Measurements from ENCODE around the gene PRKG1.

PRKG1 gene

DNA sequence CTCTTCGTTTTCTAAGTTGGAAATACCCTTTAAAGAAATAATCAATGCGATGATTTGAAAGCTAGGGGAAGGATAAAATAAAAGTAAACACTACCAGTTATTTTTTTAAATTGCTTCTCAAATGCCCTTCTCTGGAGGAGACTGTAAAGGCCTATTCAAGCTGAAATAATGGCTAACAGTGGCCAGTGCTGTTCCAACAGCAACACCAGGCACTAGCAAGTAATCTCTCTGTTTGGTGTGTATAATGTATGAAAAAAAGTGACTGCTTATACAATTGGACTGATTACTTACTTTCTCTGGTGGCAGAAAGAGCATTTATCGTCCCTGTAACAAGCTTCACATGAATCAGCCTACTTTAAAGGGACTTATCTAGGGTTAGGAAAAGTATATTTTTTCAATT is 522.4 kb downstream of the PRKG1 start:
- in situ Hi-C loops (cut with MboI; ENCODE audit: low pct_unique_long_range_greater_than_20kb, low sequenced_read_pairs, unreplicated experiment) = no loop called here
- TF ChIP-seq, protein P1, sequence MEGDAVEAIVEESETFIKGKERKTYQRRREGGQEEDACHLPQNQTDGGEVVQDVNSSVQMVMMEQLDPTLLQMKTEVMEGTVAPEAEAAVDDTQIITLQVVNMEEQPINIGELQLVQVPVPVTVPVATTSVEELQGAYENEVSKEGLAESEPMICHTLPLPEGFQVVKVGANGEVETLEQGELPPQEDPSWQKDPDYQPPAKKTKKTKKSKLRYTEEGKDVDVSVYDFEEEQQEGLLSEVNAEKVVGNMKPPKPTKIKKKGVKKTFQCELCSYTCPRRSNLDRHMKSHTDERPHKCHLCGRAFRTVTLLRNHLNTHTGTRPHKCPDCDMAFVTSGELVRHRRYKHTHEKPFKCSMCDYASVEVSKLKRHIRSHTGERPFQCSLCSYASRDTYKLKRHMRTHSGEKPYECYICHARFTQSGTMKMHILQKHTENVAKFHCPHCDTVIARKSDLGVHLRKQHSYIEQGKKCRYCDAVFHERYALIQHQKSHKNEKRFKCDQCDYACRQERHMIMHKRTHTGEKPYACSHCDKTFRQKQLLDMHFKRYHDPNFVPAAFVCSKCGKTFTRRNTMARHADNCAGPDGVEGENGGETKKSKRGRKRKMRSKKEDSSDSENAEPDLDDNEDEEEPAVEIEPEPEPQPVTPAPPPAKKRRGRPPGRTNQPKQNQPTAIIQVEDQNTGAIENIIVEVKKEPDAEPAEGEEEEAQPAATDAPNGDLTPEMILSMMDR (IDR thresholded peaks at IDR 0.05; ENCODE audit: extremely low read depth, insufficient read depth, missing control alignments) = no peak
- no peak for DNase-seq (ENCODE audit: low spot score)

DNA sequence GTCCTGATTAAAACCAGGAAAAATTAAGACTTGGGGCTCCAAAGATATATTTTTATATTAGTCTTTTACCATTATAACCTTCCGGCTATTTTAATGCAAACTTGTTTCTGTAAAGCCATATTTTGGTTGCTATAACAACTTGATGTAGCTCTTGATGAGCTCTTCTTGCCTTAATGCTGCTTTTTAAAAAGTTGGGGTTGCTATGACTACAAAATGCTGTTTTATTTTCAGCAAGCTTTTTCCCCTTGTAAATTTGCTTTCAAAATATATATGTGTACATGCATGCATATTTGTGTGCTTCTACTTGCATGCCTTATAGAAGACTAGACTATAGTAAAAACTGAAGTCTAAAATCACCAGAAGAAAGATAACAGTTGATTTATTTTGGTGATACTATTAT is 525.4 kb downstream of the PRKG1 start:
- in situ Hi-C loops (cut with MboI; ENCODE audit: low pct_unique_long_range_greater_than_20kb, low sequenced_read_pairs, unreplicated experiment) = no loop called here
- TF ChIP-seq, protein P1 (IDR thresholded peaks at IDR 0.05; ENCODE audit: extremely low read depth, insufficient read depth, missing control alignments) = no peak
- DNase-seq (ENCODE audit: low spot score) = no peak

DNA sequence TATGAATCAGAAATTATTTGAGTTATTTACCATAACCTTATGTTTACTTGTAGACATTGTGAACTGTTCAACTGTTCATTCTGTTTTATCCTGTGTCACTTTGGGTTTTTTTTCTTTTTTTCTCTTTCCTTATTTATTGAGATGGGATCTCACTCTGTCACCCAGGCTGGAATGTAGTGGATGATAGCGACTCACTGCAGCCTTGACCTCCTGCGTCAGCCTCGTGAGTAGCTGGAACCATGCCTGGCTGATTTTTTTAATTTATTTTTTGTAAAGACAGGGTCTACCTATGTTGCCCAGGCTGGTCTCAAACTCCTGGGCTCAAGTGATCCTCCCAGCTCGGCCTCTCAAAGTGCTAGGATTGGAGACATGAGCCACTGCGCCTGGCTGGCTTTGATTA is 528.0 kb downstream of the PRKG1 start:
- no peak for DNase-seq (ENCODE audit: low spot score)
- TF ChIP-seq, protein P1 (IDR thresholded peaks at IDR 0.05; ENCODE audit: extremely low read depth, insufficient read depth, missing control alignments) = no peak
- in situ Hi-C loops (cut with MboI; ENCODE audit: low pct_unique_long_range_greater_than_20kb, low sequenced_read_pairs, unreplicated experiment) = no loop called here

GRCh38 chr10:51604579-51604978 is 530.3 kb downstream of the PRKG1 start:
- TF ChIP-seq, protein P1 (IDR thresholded peaks at IDR 0.05; ENCODE audit: extremely low read depth, insufficient read depth, missing control alignments) = no peak
- in situ Hi-C loops (cut with MboI; ENCODE audit: low pct_unique_long_range_greater_than_20kb, low sequenced_read_pairs, unreplicated experiment) = no loop called here
- no peak for DNase-seq (ENCODE audit: low spot score)

- TF ChIP-seq, protein P1 (IDR thresholded peaks at IDR 0.05; ENCODE audit: extremely low read depth, insufficient read depth, missing control alignments) = no peak
- in situ Hi-C loops (cut with MboI; ENCODE audit: low pct_unique_long_range_greater_than_20kb, low sequenced_read_pairs, unreplicated experiment) = no loop called here
- no peak for DNase-seq (ENCODE audit: low spot score)
Observed at GRCh38 chr10:51606825-51607462, 532.7 kb downstream of the PRKG1 start.

GRCh38 chr10:51607463-51607835 is 533.2 kb downstream of the PRKG1 start:
- TF ChIP-seq, protein P1 (IDR thresholded peaks at IDR 0.05; ENCODE audit: extremely low read depth, insufficient read depth, missing control alignments) = no peak
- in situ Hi-C loops (cut with MboI; ENCODE audit: low pct_unique_long_range_greater_than_20kb, low sequenced_read_pairs, unreplicated experiment) = no loop called here
- no peak for DNase-seq (ENCODE audit: low spot score)
